ENCODE data around the gene CYTH1. TPM values are rescaled to one million over a fixed set of nuclear protein-coding genes. Genes with fewer than 3 reads are reported as not detected.

CYTH1 gene
- polyA plus RNA-seq, 1 donor = 40.6 TPM

GRCh38 chr17:78642707-78643106 is 139.4 kb downstream of the CYTH1 start:
- Histone ChIP-seq H3K4me1 (ENCODE audit: control insufficient read depth, insufficient read depth, low read length) (no peaks in the 10 kb centered on the region), H3K4me3 (ENCODE audit: low read length) (no peak overlapping the region), H3K27me3 (ENCODE audit: control insufficient read depth, insufficient read depth, low read length) (no peaks in the 10 kb centered on the region), H3K36me3 (ENCODE audit: control insufficient read depth, insufficient read depth, low read length) (no peaks in the 10 kb centered on the region), H3K9me3 (ENCODE audit: control insufficient read depth, low read depth, low read length) (no peaks in the 10 kb centered on the region), H3K27ac (ENCODE audit: low read length) (no peak overlapping the region)
- no peak for DNase-seq
- 100% methylated on average over 1 of the region's 1 CpG for WGBS (ENCODE audit: insufficient coverage, low lambda C conversion rate)

DNA sequence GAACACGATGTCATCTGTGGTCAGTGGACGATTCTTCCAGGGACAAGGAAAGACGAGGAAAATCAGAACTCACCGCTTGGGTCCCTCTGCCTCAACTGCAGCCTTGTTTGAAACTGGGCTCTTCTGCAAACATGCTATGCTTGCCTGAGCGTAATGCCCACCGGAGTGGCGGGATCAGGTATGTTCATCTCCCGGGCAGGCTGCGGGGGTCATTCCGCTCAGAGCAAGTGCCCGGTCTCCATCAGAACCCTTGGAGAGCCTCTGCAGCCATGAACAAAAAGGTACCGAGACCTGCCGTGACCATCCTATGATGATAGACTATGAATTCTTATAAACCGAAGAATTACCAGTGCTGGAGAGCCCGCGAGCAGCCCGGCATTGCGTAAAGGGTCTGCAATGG is 140.4 kb downstream of the CYTH1 start:
- Histone ChIP-seq H3K36me3 (ENCODE audit: control insufficient read depth, insufficient read depth, low read length) (no peaks in the 10 kb centered on the region), H3K27me3 (ENCODE audit: control insufficient read depth, insufficient read depth, low read length) (no peaks in the 10 kb centered on the region), H3K4me3 (ENCODE audit: low read length) (no peak overlapping the region), H3K9me3 (ENCODE audit: control insufficient read depth, low read depth, low read length) (no peaks in the 10 kb centered on the region), H3K4me1 (ENCODE audit: control insufficient read depth, insufficient read depth, low read length) (no peaks in the 10 kb centered on the region), H3K27ac (ENCODE audit: low read length) (no peak overlapping the region)
- no peak for DNase-seq
- no CpG with 5 or more reads among the region's 18 CpGs for WGBS (ENCODE audit: insufficient coverage, low lambda C conversion rate)

DNA sequence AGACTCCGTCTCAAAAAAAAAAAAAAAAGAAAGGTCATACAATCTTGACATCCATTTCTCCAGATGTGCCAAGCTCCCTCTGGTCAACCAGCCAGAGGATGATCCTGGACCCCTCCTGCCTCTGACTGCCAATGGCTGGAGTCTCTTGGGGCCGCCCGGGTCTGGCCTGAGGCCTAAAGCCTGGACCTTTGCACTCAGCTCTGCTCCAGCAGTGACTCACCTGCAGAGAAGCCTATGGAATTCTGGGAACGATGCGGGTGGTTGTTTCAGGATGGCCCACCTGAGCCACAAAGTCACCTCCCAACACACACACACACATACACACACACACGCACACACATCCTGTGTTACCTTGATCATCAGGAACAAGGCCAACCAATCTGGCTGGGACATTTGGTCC is 140.8 kb downstream of the CYTH1 start:
- H3K9me3 ChIP-seq (ENCODE audit: control insufficient read depth, low read depth, low read length) = no peaks in the 10 kb centered on the region
- no peak overlapping the region for H3K27ac ChIP-seq (ENCODE audit: low read length)
- DNase-seq = no peak
- no peak overlapping the region for H3K4me3 ChIP-seq (ENCODE audit: low read length)
- H3K36me3 ChIP-seq (ENCODE audit: control insufficient read depth, insufficient read depth, low read length) = no peaks in the 10 kb centered on the region
- no peaks in the 10 kb centered on the region for H3K4me1 ChIP-seq (ENCODE audit: control insufficient read depth, insufficient read depth, low read length)
- H3K27me3 ChIP-seq (ENCODE audit: control insufficient read depth, insufficient read depth, low read length) = no peaks in the 10 kb centered on the region
- no CpG with 5 or more reads among the region's 6 CpGs for WGBS (ENCODE audit: insufficient coverage, low lambda C conversion rate)

GRCh38 chr17:78640700-78641099 is 141.4 kb downstream of the CYTH1 start:
- Histone ChIP-seq H3K27ac (ENCODE audit: low read length) (no peak overlapping the region), H3K9me3 (ENCODE audit: control insufficient read depth, low read depth, low read length) (no peaks in the 10 kb centered on the region), H3K27me3 (ENCODE audit: control insufficient read depth, insufficient read depth, low read length) (no peaks in the 10 kb centered on the region), H3K4me1 (ENCODE audit: control insufficient read depth, insufficient read depth, low read length) (no peaks in the 10 kb centered on the region), H3K4me3 (ENCODE audit: low read length) (no peak overlapping the region), H3K36me3 (ENCODE audit: control insufficient read depth, insufficient read depth, low read length) (no peaks in the 10 kb centered on the region)
- WGBS (ENCODE audit: insufficient coverage, low lambda C conversion rate) = no CpG with 5 or more reads among the region's 4 CpGs
- DNase-seq = no peak

DNA sequence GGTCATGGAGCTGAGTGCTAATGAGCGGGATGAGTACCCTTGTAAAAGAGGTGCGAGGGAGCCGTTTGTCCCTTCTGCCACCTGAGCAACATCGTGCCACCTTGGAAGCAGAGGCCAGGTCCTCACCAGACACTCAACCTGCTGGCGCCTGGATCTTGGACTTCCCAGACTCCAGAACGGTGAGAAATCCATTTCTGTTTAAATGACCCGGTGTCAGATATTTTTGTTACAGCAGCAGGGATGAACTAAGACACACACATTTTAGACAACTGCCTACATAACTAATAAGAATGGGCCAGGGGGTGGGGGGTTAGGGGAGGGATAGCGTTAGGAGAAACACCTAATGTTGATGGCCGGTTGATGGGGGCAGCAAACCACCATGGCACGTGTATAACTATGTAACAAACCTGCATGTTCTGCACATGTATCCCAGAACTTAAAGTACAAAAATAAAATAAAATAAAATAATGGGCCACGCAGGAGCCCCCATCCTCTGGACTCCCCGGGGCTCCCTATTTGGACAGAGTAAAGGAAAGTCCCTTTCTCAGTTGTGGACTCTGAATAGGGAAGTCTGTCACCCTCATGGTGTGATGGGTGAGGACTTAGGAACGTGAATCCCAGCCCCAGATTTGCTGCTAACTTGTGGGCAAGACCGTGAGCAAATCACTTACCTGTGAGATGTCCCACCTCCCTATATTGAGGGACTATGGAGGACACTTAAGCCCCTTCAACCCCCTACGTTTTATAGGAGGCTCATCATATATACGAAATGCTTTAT is 144.2 kb downstream of the CYTH1 start:
- Histone ChIP-seq H3K36me3 (ENCODE audit: control insufficient read depth, insufficient read depth, low read length) (no peaks in the 10 kb centered on the region), H3K4me3 (ENCODE audit: low read length) (no peak overlapping the region), H3K9me3 (ENCODE audit: control insufficient read depth, low read depth, low read length) (no peaks in the 10 kb centered on the region), H3K27me3 (ENCODE audit: control insufficient read depth, insufficient read depth, low read length) (no peaks in the 10 kb centered on the region), H3K4me1 (ENCODE audit: control insufficient read depth, insufficient read depth, low read length) (no peaks in the 10 kb centered on the region), H3K27ac (ENCODE audit: low read length) (no peak overlapping the region)
- WGBS (ENCODE audit: insufficient coverage, low lambda C conversion rate) = 100% methylated on average over 1 of the region's 16 CpGs
- no peak for DNase-seq

DNA sequence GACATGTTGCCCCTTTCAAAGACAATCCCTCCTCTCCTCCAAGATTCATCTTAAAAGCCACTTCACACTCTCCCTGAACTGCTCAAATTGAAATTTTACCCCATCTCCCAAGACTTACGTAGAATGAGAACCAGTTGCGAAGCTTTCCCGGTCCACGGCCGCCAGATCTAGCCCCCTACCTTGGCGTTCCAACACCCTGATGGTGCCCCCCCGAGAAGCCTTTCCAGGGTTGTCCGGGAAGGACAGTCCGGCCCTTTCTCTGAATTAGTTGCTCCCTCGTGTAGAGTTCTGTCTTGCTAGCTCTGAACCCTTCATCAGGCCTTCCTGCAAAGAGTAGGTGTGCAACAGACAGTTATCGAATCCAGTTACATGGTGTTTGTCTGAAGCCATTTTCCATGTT is 144.9 kb downstream of the CYTH1 start:
- no peak overlapping the region for H3K27ac ChIP-seq (ENCODE audit: low read length)
- WGBS (ENCODE audit: insufficient coverage, low lambda C conversion rate) = no CpG with 5 or more reads among the region's 11 CpGs
- H3K27me3 ChIP-seq (ENCODE audit: control insufficient read depth, insufficient read depth, low read length) = no peaks in the 10 kb centered on the region
- H3K9me3 ChIP-seq (ENCODE audit: control insufficient read depth, low read depth, low read length) = no peaks in the 10 kb centered on the region
- no peak overlapping the region for H3K4me3 ChIP-seq (ENCODE audit: low read length)
- no peak for DNase-seq
- no peaks in the 10 kb centered on the region for H3K4me1 ChIP-seq (ENCODE audit: control insufficient read depth, insufficient read depth, low read length)
- H3K36me3 ChIP-seq (ENCODE audit: control insufficient read depth, insufficient read depth, low read length) = no peaks in the 10 kb centered on the region

DNA sequence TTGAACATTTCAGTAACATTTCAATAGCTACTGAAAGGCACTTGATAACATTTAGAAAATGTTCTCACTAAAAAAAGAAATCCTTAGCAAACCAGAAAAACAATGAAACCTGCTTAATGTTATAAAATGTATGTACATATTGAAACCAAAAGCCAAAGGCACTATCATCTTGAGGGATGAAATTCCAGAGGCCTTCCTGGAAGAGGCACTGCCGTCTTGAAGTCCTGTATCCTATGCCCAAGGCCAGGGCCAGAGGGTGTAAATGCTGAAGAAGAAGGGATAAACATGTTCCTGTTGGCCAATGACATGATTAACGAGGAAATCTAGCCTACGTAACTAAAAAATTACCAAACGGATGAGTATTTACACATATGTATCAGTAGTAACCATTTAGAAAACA is 147.9 kb downstream of the CYTH1 start:
- Histone ChIP-seq H3K27ac (ENCODE audit: low read length) (no peak overlapping the region), H3K9me3 (ENCODE audit: control insufficient read depth, low read depth, low read length) (no peaks in the 10 kb centered on the region), H3K36me3 (ENCODE audit: control insufficient read depth, insufficient read depth, low read length) (no peaks in the 10 kb centered on the region), H3K27me3 (ENCODE audit: control insufficient read depth, insufficient read depth, low read length) (no peaks in the 10 kb centered on the region), H3K4me1 (ENCODE audit: control insufficient read depth, insufficient read depth, low read length) (no peaks in the 10 kb centered on the region), H3K4me3 (ENCODE audit: low read length) (no peak overlapping the region)
- no peak for DNase-seq
- 93% methylated on average over 3 of the region's 4 CpGs for WGBS (ENCODE audit: insufficient coverage, low lambda C conversion rate)

GRCh38 chr17:78629436-78629995 is 152.6 kb downstream of the CYTH1 start:
- H3K27ac ChIP-seq (ENCODE audit: low read length) = no peak overlapping the region
- DNase-seq = no peak
- no peaks in the 10 kb centered on the region for H3K4me1 ChIP-seq (ENCODE audit: control insufficient read depth, insufficient read depth, low read length)
- no peaks in the 10 kb centered on the region for H3K9me3 ChIP-seq (ENCODE audit: control insufficient read depth, low read depth, low read length)
- H3K4me3 ChIP-seq (ENCODE audit: low read length) = no peak overlapping the region
- no CpG with 5 or more reads among the region's 23 CpGs for WGBS (ENCODE audit: insufficient coverage, low lambda C conversion rate)
- H3K36me3 ChIP-seq (ENCODE audit: control insufficient read depth, insufficient read depth, low read length) = no peaks in the 10 kb centered on the region
- H3K27me3 ChIP-seq (ENCODE audit: control insufficient read depth, insufficient read depth, low read length) = no peaks in the 10 kb centered on the region

GRCh38 chr17:78628547-78629435 is 153.3 kb downstream of the CYTH1 start:
- DNase-seq = no peak
- no peaks in the 10 kb centered on the region for H3K27me3 ChIP-seq (ENCODE audit: control insufficient read depth, insufficient read depth, low read length)
- H3K27ac ChIP-seq (ENCODE audit: low read length) = no peak overlapping the region
- no peaks in the 10 kb centered on the region for H3K36me3 ChIP-seq (ENCODE audit: control insufficient read depth, insufficient read depth, low read length)
- H3K9me3 ChIP-seq (ENCODE audit: control insufficient read depth, low read depth, low read length) = no peaks in the 10 kb centered on the region
- no CpG with 5 or more reads among the region's 30 CpGs for WGBS (ENCODE audit: insufficient coverage, low lambda C conversion rate)
- H3K4me3 ChIP-seq (ENCODE audit: low read length) = no peak overlapping the region
- no peaks in the 10 kb centered on the region for H3K4me1 ChIP-seq (ENCODE audit: control insufficient read depth, insufficient read depth, low read length)

GRCh38 chr17:78624324-78625151 is 157.5 kb downstream of the CYTH1 start:
- Histone ChIP-seq H3K4me3 (ENCODE audit: low read length) (no peak overlapping the region), H3K4me1 (ENCODE audit: control insufficient read depth, insufficient read depth, low read length) (no peaks in the 10 kb centered on the region), H3K36me3 (ENCODE audit: control insufficient read depth, insufficient read depth, low read length) (no peaks in the 10 kb centered on the region), H3K9me3 (ENCODE audit: control insufficient read depth, low read depth, low read length) (no peaks in the 10 kb centered on the region), H3K27ac (ENCODE audit: low read length) (no peak overlapping the region), H3K27me3 (ENCODE audit: control insufficient read depth, insufficient read depth, low read length) (no peaks in the 10 kb centered on the region)
- no CpG with 5 or more reads among the region's 14 CpGs for WGBS (ENCODE audit: insufficient coverage, low lambda C conversion rate)
- no peak for DNase-seq
